Mesodermal cell (in vitro differentiated cells): ENCODE measurements around the gene SKIC2.
"Not testable (repeated sequence)": the region's sequence is repeated elsewhere in the genome, so short reads cannot be mapped to it uniquely, and the experiment has no call there.

Source experiments
- H3K27ac ChIP-seq: 2 replicates; pipeline ENCODE4 v1.7.0; 2013; ENCODE audit warnings: mild to moderate bottlenecking, low read depth, low read length, moderate library complexity; ENCODE audit not compliant: severe bottlenecking
- H3K36me3 ChIP-seq: 2 replicates; pipeline ENCODE4 v1.7.1; 2013; ENCODE audit warnings: mild to moderate bottlenecking, low read length, moderate library complexity; ENCODE audit not compliant: control insufficient read depth, insufficient read depth
- H3K4me1 ChIP-seq: one replicate; pipeline ENCODE4 v1.7.1; 2013; ENCODE audit warnings: mild to moderate bottlenecking, low read length; ENCODE audit not compliant: insufficient read depth, control insufficient read depth, poor library complexity, severe bottlenecking
- H3K4me3 ChIP-seq: 2 replicates; pipeline ENCODE4 v1.7.0; 2013; ENCODE audit warnings: low read length, control low read depth, mild to moderate bottlenecking; ENCODE audit not compliant: insufficient read depth, poor library complexity, severe bottlenecking; ENCODE audit errors: extremely low read depth
- H3K9me3 ChIP-seq: 2 replicates; pipeline ENCODE4 v1.7.1; 2013; ENCODE audit warnings: mild to moderate bottlenecking, low read length, moderate library complexity; ENCODE audit not compliant: control insufficient read depth
- WGBS, 2 experiments: methylation state at CpG; one replicate each; pipeline ENCODE4 v1.1.5; 2013; ENCODE audit warnings: missing lambda C conversion rate in 2 of 2; ENCODE audit not compliant: insufficient coverage in 2 of 2; 5-methylcytosine and 5-hydroxymethylcytosine counted together

Gene SKIC2

GRCh38 chr6:31927863-31928671 lies 30.9 kb upstream of the SKIC2 start:
- no peak overlapping the region for H3K27ac ChIP-seq
- WGBS, 2 experiments, result 87 to 91% methylated on average over 6 to 11 of the region's 11 CpGs
- no peaks in the 10 kb centered on the region for H3K36me3 ChIP-seq
- no peaks in the 10 kb centered on the region for H3K9me3 ChIP-seq
- no peaks in the 10 kb centered on the region for H3K4me1 ChIP-seq
- no peak overlapping the region for H3K4me3 ChIP-seq

- no peak overlapping the region for H3K4me3 ChIP-seq
- no peaks in the 10 kb centered on the region for H3K4me1 ChIP-seq
- WGBS, 2 experiments, result 91% methylated on average over 8 to 9 of the region's 9 CpGs
- no peak overlapping the region for H3K27ac ChIP-seq
- no peaks in the 10 kb centered on the region for H3K36me3 ChIP-seq
- no peaks in the 10 kb centered on the region for H3K9me3 ChIP-seq
Measured at GRCh38 chr6:31928672-31928939, 30.4 kb upstream of the SKIC2 start.

- Histone ChIP-seq H3K4me3 (no peak overlapping the region), H3K36me3 (no peaks in the 10 kb centered on the region), H3K27ac (no peak overlapping the region), H3K9me3 (no peaks in the 10 kb centered on the region), H3K4me1 (no peaks in the 10 kb centered on the region)
- no CpG with 5 or more reads among the region's 1 CpG for WGBS, 2 experiments
Measured at GRCh38 chr6:31930962-31931361, 28.0 kb upstream of the SKIC2 start.

GRCh38 chr6:31932137-31932536 lies 26.8 kb upstream of the SKIC2 start:
- WGBS, 2 experiments, result 91 to 99% methylated on average over 10 to 12 of the region's 32 CpGs
- not testable (repeated sequence) for H3K4me3 ChIP-seq, H3K36me3 ChIP-seq, H3K4me1 ChIP-seq, H3K9me3 ChIP-seq, H3K27ac ChIP-seq

GRCh38 chr6:31933537-31933936 lies 25.4 kb upstream of the SKIC2 start:
- H3K36me3 ChIP-seq, result no peaks in the 10 kb centered on the region
- no peaks in the 10 kb centered on the region for H3K9me3 ChIP-seq
- H3K27ac ChIP-seq, result no peak overlapping the region
- H3K4me3 ChIP-seq, result no peak overlapping the region
- 96% methylated on average over 17 of the region's 19 CpGs for WGBS, 2 experiments
- H3K4me1 ChIP-seq, result no peaks in the 10 kb centered on the region

- H3K9me3 ChIP-seq, result no peaks in the 10 kb centered on the region
- no peaks in the 10 kb centered on the region for H3K36me3 ChIP-seq
- WGBS, 2 experiments, result 80% methylated on average over 2 of the region's 3 CpGs; no CpG with 5 or more reads in 1 of the 2 experiments
- no peak overlapping the region for H3K4me3 ChIP-seq
- H3K4me1 ChIP-seq, result no peaks in the 10 kb centered on the region
- no peak overlapping the region for H3K27ac ChIP-seq
Measured at GRCh38 chr6:31935021-31935420, 24.0 kb upstream of the SKIC2 start.

- no peak overlapping the region for H3K4me3 ChIP-seq
- H3K4me1 ChIP-seq, result no peaks in the 10 kb centered on the region
- no peaks in the 10 kb centered on the region for H3K36me3 ChIP-seq
- H3K9me3 ChIP-seq, result no peaks in the 10 kb centered on the region
- 86 to 87% methylated on average over 9 of the region's 9 CpGs for WGBS, 2 experiments
- H3K27ac ChIP-seq, result no peak overlapping the region
Measured at GRCh38 chr6:31935823-31936222, 23.2 kb upstream of the SKIC2 start.

GRCh38 chr6:31940256-31940664 lies 18.7 kb upstream of the SKIC2 start:
- Histone ChIP-seq H3K9me3 (no peaks in the 10 kb centered on the region), H3K4me3 (no peak overlapping the region), H3K27ac (no peak overlapping the region), H3K36me3 (no peaks in the 10 kb centered on the region), H3K4me1 (no peaks in the 10 kb centered on the region)
- WGBS, 2 experiments, result 43 to 45% methylated on average over 5 to 6 of the region's 6 CpGs

- Histone ChIP-seq H3K27ac (no peak overlapping the region), H3K36me3 (no peaks in the 10 kb centered on the region), H3K4me3 (no peak overlapping the region), H3K4me1 (no peaks in the 10 kb centered on the region), H3K9me3 (no peaks in the 10 kb centered on the region)
- WGBS, 2 experiments, result 80 to 91% methylated on average over 1 to 3 of the region's 3 CpGs
Measured at GRCh38 chr6:31943742-31944141, 15.2 kb upstream of the SKIC2 start.

GRCh38 chr6:31945154-31945506 lies 13.8 kb upstream of the SKIC2 start:
- Histone ChIP-seq H3K4me3 (no peak overlapping the region), H3K36me3 (peaks cover 4% of the 10 kb centered on the region), H3K27ac (no peak overlapping the region), H3K4me1 (no peaks in the 10 kb centered on the region), H3K9me3 (no peaks in the 10 kb centered on the region)
- WGBS, 2 experiments, result 93% methylated on average over 8 to 9 of the region's 9 CpGs

- Histone ChIP-seq H3K4me3 (no peak within 1 kb of the TSS), H3K27ac (no peak within 1 kb of the TSS), H3K9me3 (no peaks in the 10 kb centered on the region), H3K36me3 (peaks cover 9% of the 10 kb centered on the region), H3K4me1 (no peaks in the 10 kb centered on the region)
- 68 to 76% methylated on average over 6 to 10 of the region's 11 CpGs for WGBS, 2 experiments
Measured at GRCh38 chr6:31945507-31946369, 13.2 kb upstream of the SKIC2 start, which contains the start of gene CFB. CFB (plus strand) TSS chr6:31946095; CDS start chr6:31946222, 127 bp downstream.
